Activated CD8-positive, alpha-beta T cell treated with anti-CD3 and anti-CD28 coated beads for 36 hours (primary cell): ENCODE data around the gene LTBP4. TPM values are rescaled to one million over a fixed set of nuclear protein-coding genes. Genes with fewer than 3 reads are reported as not detected.

Source experiments
- ATAC-seq: fragments of 200-7000 bp; cut with Tn5 transposase; one replicate; pipeline ENCODE4 v1.10.0; 2021; ENCODE audit warnings: mild to moderate bottlenecking, moderate library complexity
- CTCF ChIA-PET: fragments of 350-600 bp; sonication (Branson Sonifier 250); formaldehyde crosslinking; loops from one replicate; lab custom pipeline; 2021; ENCODE audit warnings: antibody characterized with exemption; lab: Charles Lee
- POLR2A ChIA-PET: fragments of 350-600 bp; sonication (Branson Sonifier 250); formaldehyde crosslinking; loops from one replicate; lab custom pipeline; 2021; ENCODE audit warnings: antibody characterized with exemption; lab: Charles Lee
- DNase-seq: peaks from one replicate; pipeline ENCODE4 v3.0.0-alpha.2; 2020
- H3K27ac Mint-ChIP-seq: one replicate; pipeline ENCODE4 v1.8.0; 2021; ENCODE audit warnings: mild to moderate bottlenecking, mixed read lengths
- H3K27me3 Mint-ChIP-seq: one replicate; pipeline ENCODE4 v1.8.0; 2021; ENCODE audit warnings: mixed read lengths
- H3K36me3 Mint-ChIP-seq: one replicate; pipeline ENCODE4 v1.8.0; 2021; ENCODE audit warnings: low read depth, mixed read lengths
- H3K4me1 Mint-ChIP-seq: one replicate; pipeline ENCODE4 v1.8.0; 2021; ENCODE audit warnings: low read depth, mixed read lengths
- H3K4me3 Mint-ChIP-seq: one replicate; pipeline ENCODE4 v1.8.0; 2021; ENCODE audit warnings: mild to moderate bottlenecking, moderate library complexity, mixed read lengths
- H3K9me3 Mint-ChIP-seq: one replicate; pipeline ENCODE4 v1.8.0; 2021; ENCODE audit warnings: mixed read lengths
- intact Hi-C: fragments of 100-400 bp; cut with micrococcal nuclease; formaldehyde crosslinking; loops from one replicate; pipeline ENCODE4 v1.10.0; 2022
- total RNA-seq, 2 experiments: library from RNA; stranded (reverse); gene quantifications; one replicate each; pipeline ENCODE4 v1.2.3, GENCODE V29; 2021
- TF ChIP-seq, protein P1 (sequence below): fragments of 200-600 bp; IDR thresholded peaks from one replicate; pipeline ENCODE4 v1.8.0; 2022; ENCODE audit warnings: antibody characterized with exemption, mild to moderate bottlenecking

LTBP4 gene
- total RNA-seq, 2 experiments from 2014 or later = 117 to 121 TPM

DNA sequence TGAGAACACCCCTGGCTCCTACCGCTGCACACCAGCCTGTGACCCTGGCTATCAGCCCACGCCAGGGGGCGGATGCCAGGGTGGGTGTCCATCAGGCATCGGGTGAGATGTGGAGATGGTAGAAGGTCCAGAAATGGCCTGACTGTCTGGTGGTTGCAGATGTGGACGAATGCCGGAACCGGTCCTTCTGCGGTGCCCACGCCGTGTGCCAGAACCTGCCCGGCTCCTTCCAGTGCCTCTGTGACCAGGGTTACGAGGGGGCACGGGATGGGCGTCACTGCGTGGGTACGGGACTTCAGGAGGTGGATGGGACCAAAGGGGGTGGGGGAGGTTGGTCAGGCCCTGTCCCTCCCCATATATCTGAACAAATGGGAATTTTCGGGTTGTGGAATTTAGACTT lies 15.8 kb downstream of the LTBP4 start:
- ATAC-seq (no peak), DNase-seq (no peak)
- TF ChIP-seq, protein P1, sequence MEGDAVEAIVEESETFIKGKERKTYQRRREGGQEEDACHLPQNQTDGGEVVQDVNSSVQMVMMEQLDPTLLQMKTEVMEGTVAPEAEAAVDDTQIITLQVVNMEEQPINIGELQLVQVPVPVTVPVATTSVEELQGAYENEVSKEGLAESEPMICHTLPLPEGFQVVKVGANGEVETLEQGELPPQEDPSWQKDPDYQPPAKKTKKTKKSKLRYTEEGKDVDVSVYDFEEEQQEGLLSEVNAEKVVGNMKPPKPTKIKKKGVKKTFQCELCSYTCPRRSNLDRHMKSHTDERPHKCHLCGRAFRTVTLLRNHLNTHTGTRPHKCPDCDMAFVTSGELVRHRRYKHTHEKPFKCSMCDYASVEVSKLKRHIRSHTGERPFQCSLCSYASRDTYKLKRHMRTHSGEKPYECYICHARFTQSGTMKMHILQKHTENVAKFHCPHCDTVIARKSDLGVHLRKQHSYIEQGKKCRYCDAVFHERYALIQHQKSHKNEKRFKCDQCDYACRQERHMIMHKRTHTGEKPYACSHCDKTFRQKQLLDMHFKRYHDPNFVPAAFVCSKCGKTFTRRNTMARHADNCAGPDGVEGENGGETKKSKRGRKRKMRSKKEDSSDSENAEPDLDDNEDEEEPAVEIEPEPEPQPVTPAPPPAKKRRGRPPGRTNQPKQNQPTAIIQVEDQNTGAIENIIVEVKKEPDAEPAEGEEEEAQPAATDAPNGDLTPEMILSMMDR = no peak
- H3K4me1 Mint-ChIP-seq = peaks cover 32% of the 10 kb centered on the region
- H3K27ac Mint-ChIP-seq = peak overlapping the region; percentile 37
- no peaks in the 10 kb centered on the region for H3K9me3 Mint-ChIP-seq
- CTCF ChIA-PET = interaction anchor here (1.6 to 11.3 kb wide), 3 partner anchors 13 to 17 kb away, joined by 4 to 126 read pairs (median 15); partner anchors contain the start of gene LTBP4
- intact Hi-C loops = no loop called here
- H3K4me3 Mint-ChIP-seq = no peak overlapping the region
- peaks cover 43% of the 10 kb centered on the region for H3K36me3 Mint-ChIP-seq
- POLR2A ChIA-PET = interaction anchor here (1.1 kb wide), 2 partner anchors 9 to 76 kb away, joined by 3 read pairs; no protein-coding TSS in a partner anchor
- H3K27me3 Mint-ChIP-seq = no peaks in the 10 kb centered on the region

DNA sequence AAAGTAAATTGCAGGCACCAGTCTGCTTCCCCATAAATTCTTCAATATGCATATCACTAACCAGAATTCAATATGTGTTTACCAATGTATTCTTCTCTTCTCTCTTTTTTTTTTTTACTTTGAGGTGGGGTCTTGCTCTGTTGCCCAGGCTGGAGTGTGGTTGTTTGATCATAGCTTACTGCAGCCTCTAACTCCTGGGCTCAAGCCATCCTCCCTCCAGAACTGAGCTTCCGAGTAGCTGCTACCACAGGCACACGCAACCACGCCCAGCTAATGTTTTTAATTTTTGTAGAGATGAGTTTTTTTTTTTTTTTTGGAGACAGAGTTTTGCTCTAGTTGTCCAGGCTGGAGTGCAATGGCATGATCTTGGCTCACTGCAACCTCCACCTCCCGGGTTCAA lies 16.8 kb downstream of the LTBP4 start:
- peaks cover 22% of the 10 kb centered on the region for H3K4me1 Mint-ChIP-seq
- ATAC-seq (no peak), DNase-seq (no peak)
- TF ChIP-seq, protein P1 = no peak
- ChIA-PET CTCF (interaction anchor here (11.3 kb wide), 1 partner anchor 16 kb away, joined by 126 read pairs; no protein-coding TSS in a partner anchor), POLR2A (no interaction called here)
- peak overlapping the region; percentile 73 for H3K27ac Mint-ChIP-seq
- H3K36me3 Mint-ChIP-seq = peaks cover 41% of the 10 kb centered on the region
- intact Hi-C loops = no loop called here
- no peaks in the 10 kb centered on the region for H3K9me3 Mint-ChIP-seq
- H3K4me3 Mint-ChIP-seq = no peak overlapping the region
- H3K27me3 Mint-ChIP-seq = no peaks in the 10 kb centered on the region

DNA sequence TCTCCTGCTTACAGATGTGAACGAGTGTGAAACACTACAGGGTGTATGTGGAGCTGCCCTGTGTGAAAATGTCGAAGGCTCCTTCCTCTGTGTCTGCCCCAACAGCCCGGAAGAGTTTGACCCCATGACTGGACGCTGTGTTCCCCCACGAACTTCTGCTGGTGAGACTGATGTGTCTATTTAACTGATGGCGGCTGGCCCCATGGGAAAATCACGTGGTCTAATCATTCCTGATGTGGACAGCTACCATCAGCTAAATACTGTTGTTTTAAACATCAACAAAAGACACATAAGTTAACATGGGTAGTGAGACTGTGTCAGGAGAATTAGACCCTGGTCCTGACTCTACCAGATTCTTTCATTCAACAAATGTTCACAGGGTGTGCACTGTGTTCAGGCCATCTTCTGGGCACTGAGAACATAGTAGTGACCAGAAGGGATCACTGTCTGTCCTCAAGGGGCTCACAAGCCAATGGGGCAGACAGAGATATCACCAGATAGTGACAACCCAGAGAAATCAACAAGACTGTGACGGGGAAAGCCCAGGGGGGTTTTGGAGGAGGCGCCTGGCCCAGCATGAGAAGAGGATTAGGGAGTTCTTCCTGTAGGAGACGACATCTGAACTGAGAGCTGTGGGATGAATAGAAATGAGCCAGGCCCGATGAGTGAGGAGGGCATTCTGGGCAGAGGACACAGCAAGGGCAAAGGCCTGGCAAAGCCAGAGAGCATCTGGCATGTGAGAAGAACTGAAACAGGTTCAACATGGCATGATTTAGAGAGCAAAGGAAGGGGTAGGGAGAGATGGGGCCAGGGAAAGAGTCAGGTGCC lies 18.4 kb downstream of the LTBP4 start:
- DNase-seq = no peak
- intact Hi-C loops = no loop called here
- peaks cover 44% of the 10 kb centered on the region for H3K36me3 Mint-ChIP-seq

DNA sequence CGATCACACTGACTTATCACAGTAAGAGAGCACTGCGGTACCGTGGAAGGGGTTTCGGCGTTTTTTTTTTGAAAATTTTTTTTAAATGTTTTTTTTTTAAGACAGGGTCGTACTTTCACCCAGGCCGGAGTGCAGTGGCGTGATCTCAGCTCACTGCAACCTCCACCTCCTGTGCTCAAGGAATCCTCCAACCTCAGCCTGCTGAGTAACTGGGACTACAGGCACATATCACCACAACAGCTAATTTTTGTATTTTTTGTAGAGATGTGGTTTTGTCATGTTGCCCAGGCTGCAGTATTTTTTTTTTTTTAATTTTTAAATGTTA lies 19.0 kb downstream of the LTBP4 start:
- ATAC-seq (no peak), DNase-seq (no peak)
- ChIA-PET POLR2A (interaction anchor here (0.7 to 1.1 kb wide), 2 partner anchors 11 to 34 kb away, joined by 3 read pairs; no protein-coding TSS in a partner anchor), CTCF (interaction anchor here (11.3 kb wide), 1 partner anchor 14 kb away, joined by 126 read pairs; no protein-coding TSS in a partner anchor)
- TF ChIP-seq, protein P1 = no peak
- intact Hi-C loops = no loop called here
- Mint-ChIP-seq H3K36me3 (peaks cover 43% of the 10 kb centered on the region), H3K27ac (peak overlapping the region; percentile 71), H3K4me3 (no peak overlapping the region), H3K4me1 (peaks cover 20% of the 10 kb centered on the region), H3K9me3 (no peaks in the 10 kb centered on the region), H3K27me3 (no peaks in the 10 kb centered on the region)

More for the DNA sequence above, 18.4 kb downstream of the LTBP4 start:
- TF ChIP-seq, protein P1 = no peak
- ChIA-PET CTCF (interaction anchor here (0.8 to 11.3 kb wide), 2 partner anchors 15 to 45 kb away, joined by 3 to 126 read pairs; no protein-coding TSS in a partner anchor), POLR2A (interaction anchor here (0.6 to 1.1 kb wide), 4 partner anchors 10 to 115 kb away, joined by 3 to 4 read pairs (median 3); no protein-coding TSS in a partner anchor)
- H3K4me3 Mint-ChIP-seq = no peak overlapping the region
- no peak for ATAC-seq
- peak overlapping the region; percentile 71 for H3K27ac Mint-ChIP-seq
- H3K27me3 Mint-ChIP-seq = no peaks in the 10 kb centered on the region
- no peaks in the 10 kb centered on the region for H3K9me3 Mint-ChIP-seq
- peaks cover 22% of the 10 kb centered on the region for H3K4me1 Mint-ChIP-seq

DNA sequence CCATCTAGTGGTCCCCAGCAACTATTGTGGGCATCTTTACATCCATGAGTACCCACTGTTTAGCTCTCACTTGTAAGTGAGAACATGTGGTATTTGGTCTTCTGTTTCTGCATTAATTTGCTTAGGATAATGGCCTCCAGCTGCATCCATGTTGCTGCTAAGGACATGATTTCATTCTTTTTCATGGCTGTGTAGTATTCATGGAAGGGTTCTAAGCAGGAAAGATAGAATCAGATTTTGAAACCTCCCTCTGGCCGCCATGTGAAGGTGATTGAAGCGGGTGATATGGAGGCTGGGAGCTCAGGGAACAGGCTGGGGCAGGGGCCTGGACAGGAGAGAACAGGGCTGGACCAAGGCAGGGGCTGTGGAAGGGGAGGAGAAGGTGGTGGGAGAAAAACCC lies 20.1 kb downstream of the LTBP4 start:
- Mint-ChIP-seq H3K27ac (peak overlapping the region; percentile 2), H3K4me3 (no peak overlapping the region), H3K4me1 (peaks cover 21% of the 10 kb centered on the region), H3K36me3 (peaks cover 44% of the 10 kb centered on the region), H3K27me3 (no peaks in the 10 kb centered on the region), H3K9me3 (no peaks in the 10 kb centered on the region)
- no peak for DNase-seq
- CTCF ChIA-PET = interaction anchor here (0.9 to 11.3 kb wide), 2 partner anchors 13 to 21 kb away, joined by 4 to 126 read pairs; partner anchors contain the start of gene LTBP4
- intact Hi-C loops = no loop called here
- ATAC-seq = no peak
- POLR2A ChIA-PET = interaction anchor here (0.6 kb wide), 1 partner anchor 74 kb away, joined by 3 read pairs; no protein-coding TSS in a partner anchor
- TF ChIP-seq, protein P1 = no peak
